GM19438 (cell line): ENCODE results near the gene PSKH1.

Experiments used
- ATAC-seq: cut with Tn5 transposase; IDR thresholded peaks from one replicate; pipeline ENCODE4 v1.9.1; 2021; ENCODE audit warnings: low read depth; ENCODE audit not compliant: unreplicated experiment

Gene PSKH1

GRCh38 chr16:67953641-67954375, 60.8 kb downstream of the PSKH1 start:
- no peak for ATAC-seq

- ATAC-seq: no peak
Observed at GRCh38 chr16:67954421-67955196, 61.6 kb downstream of the PSKH1 start.

- ATAC-seq: no peak
Observed at GRCh38 chr16:67957622-67958021, 64.6 kb downstream of the PSKH1 start.

GRCh38 chr16:67959536-67960329, 66.7 kb downstream of the PSKH1 start:
- no peak for ATAC-seq

- no peak for ATAC-seq
Observed at GRCh38 chr16:67961551-67961957, 68.5 kb downstream of the PSKH1 start.

- ATAC-seq: no peak
Observed at GRCh38 chr16:67962135-67962534, 69.1 kb downstream of the PSKH1 start.

GRCh38 chr16:67963292-67963661, 70.2 kb downstream of the PSKH1 start:
- no peak for ATAC-seq

GRCh38 chr16:67963662-67964321, 70.7 kb downstream of the PSKH1 start:
- ATAC-seq: no peak

GRCh38 chr16:67964477-67965131, 71.5 kb downstream of the PSKH1 start:
- ATAC-seq: no peak

- ATAC-seq: no peak
Observed at GRCh38 chr16:67965668-67966548, 72.9 kb downstream of the PSKH1 start.

- no peak for ATAC-seq
Observed at GRCh38 chr16:67966549-67967182, 73.6 kb downstream of the PSKH1 start.

- ATAC-seq: no peak
Observed at GRCh38 chr16:67967183-67967957, 74.3 kb downstream of the PSKH1 start.

GRCh38 chr16:67967958-67968399, 74.9 kb downstream of the PSKH1 start:
- ATAC-seq: peak; percentile 9

- peak; percentile 75 for ATAC-seq
Observed at GRCh38 chr16:67968400-67969253, 75.6 kb downstream of the PSKH1 start, which contains the start of gene SLC12A4. Gene SLC12A4, minus strand, starts transcription at chr16:67968637. Its CDS starts 84 bp downstream, at chr16:67968553.

- no peak for ATAC-seq
Observed at GRCh38 chr16:67969254-67970039, 76.4 kb downstream of the PSKH1 start.

GRCh38 chr16:67971111-67971510, 78.1 kb downstream of the PSKH1 start:
- no peak for ATAC-seq
